Measurements from ENCODE around the gene PRR18.
A peak's percentile ranks its signal among the peaks of the same experiment; 100 is the strongest.
"Not testable (repeated sequence)": the region's sequence is repeated elsewhere in the genome, so short reads cannot be mapped to it uniquely, and the experiment has no call there.

Gene PRR18, protein sequence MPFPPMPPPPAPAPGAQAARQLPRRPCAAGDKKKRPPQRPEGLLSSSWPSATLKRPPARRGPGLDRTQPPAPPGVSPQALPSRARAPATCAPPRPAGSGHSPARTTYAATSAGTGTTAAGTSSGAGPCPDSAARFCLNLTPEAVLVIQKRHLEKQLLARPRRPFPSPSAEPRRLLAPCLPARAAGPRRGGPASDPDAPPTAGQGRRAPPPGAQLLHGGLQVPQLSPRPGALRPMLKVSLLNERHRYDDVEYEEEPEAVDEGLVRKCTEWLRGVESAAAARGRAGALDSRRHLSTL

DNA sequence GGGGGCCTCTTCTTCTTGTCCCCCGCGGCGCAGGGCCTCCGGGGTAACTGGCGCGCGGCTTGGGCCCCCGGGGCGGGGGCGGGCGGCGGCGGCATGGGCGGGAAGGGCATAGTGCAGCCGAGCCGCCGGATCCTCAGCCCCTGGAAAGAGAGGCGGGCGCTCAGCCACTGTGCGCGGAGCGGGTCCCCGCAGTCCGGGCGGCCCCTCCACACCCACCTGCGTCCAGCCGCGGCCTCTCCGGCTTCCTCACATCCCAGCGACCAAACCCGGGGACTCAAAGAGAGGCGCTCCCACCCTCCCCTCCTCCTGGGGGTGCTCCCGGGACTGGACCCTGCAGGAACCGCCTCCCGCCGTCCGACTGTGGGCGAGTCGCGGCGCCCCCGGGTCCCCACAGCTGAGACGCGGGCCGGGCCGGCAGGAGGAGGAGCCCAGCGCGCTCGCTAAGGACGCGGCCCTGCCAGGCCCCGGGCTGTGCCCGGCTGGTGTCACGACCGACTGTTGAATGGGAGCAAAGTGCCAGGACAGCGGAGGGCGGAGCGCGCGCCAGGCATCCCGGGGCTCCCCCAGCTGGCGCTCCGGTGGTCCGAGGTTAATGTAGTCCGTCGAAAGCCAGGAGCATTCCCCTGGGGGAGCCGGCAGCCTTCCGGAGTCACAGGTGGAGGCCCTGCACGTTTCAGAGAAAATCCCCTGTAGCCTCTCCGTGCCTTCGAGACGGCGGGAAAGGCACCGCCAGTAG is at the start of gene PRR18:
Gene PRR18, minus strand, starts transcription at position 360 of the 736 bp plus-strand sequence. Its CDS starts 250 bp downstream, at position 110.
- no peak for DNase-seq

DNA sequence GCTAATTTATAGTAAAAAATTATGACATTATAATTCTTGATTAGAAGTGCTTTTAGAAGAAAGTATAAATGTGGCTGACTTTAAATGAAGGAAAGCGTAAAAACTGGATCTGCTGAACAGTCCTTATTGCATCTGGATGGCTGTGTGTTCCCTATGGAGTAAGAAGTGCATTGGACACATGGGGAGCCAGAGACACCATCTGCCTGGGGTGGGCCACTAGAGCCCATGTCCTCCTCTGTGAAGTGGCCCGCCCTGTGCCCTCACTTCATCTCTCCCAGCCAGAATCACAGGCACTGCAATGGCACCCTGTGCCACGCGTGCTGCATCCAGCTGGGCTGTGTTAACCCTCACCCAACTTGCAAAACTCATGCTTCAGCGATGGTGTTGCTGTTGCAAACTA is 47.4 kb upstream of the PRR18 start:
- DNase-seq: no peak

DNA sequence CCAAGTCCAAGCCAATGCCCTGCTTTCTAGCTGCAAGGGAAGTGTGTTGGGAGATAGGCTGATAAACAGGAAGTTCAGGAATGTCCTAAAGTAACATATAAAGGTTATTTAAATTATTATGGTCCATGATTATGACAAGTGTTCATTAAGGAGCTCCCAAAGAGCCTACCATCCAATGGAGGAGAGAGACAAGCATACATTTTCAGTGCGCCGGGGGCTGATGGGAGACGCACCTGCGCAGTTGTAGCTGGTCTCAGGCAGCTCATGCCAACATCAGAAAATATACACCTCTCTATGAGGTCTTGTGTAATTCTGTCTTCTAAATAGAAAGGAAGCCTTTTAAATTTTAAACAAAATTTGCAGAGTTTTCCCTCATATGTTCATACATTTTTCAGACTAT is 46.8 kb upstream of the PRR18 start:
- no peak for DNase-seq

DNA sequence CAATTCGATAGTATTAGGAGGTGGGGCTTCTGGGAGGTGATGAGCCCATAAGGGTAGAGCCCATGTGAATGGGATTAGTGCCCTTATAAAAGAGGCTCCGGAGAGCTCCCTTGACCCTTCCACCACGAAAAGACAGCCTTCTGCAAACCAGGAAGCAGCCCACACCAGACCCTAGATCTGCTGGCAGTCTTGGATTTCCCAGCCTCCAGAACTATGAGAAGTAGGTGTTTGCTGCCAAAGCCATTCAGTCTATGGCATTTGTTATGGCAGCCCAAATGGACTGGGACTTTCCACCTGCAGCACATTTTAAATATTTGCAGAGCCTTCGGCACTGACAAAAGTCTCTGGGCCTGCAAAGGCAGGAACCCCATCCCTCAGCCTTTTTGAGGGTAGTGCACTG is 46.0 kb upstream of the PRR18 start:
- no peak for DNase-seq

DNA sequence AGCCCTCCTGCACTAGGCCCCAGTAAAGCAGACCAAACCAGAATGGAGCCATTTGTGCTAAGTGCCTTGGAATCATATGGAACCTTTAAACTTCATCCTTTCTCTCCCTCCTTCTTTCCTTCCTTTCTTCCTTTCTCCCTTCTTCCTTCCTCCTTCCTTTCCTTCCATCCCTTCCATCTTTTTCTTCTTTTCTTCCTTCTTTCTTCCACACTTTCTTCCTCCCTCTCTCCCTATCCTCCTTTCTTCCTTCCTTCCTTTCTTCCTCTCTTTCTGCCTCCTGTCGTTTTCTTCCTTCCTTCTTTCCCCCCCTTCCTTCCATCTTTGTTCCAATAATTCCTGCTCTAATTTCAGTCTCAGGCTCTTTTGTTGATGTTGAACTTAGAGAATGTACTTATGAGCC is 45.3 kb upstream of the PRR18 start:
- DNase-seq: no peak

DNA sequence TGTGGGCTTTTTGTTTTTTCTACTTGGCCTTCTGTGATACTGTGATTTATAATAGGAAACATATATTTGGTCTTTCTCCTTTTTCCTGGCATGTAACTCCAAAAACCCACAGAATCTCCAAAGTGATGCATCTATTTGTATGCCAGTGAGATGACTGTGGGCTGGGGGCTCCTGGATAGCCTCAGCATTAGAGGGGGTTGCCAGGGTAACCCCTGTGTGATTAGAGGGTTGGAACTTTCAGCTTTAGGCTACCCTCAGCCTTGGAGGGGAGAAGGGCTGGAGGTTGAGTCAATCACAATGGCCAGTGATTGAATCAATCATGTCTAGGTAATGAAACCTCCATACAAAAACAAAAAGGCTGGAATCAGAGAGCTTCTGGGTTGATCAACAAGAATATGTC is 44.7 kb upstream of the PRR18 start:
- no peak for DNase-seq

DNA sequence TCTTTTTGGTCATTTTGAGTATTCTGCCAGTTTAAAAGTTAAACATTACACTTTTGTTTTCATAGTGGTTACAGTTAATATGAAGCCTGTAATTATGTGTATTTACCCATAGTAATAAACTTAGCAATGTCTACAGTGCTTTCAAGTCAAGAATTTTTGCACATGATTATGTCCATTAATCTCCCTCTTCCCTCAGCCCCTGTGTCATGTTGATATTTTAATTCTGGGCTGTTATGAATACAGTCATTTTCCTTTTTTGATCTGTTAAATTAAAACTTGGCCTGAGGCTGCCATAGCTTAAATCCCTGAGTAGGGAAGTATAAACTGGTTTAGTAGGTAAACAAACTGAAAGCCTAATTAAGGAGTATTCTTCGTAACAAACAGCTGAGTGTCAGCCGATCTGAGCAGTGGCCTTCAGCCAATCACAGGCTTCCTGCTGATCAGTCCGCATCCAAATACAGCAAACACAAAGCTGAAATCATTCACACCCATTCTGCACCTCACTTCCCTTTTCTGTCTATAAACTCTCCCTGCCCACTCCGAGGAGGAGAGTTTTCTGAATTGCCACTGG is 43.6 kb upstream of the PRR18 start:
- DNase-seq: peak; percentile 15 to 36

DNA sequence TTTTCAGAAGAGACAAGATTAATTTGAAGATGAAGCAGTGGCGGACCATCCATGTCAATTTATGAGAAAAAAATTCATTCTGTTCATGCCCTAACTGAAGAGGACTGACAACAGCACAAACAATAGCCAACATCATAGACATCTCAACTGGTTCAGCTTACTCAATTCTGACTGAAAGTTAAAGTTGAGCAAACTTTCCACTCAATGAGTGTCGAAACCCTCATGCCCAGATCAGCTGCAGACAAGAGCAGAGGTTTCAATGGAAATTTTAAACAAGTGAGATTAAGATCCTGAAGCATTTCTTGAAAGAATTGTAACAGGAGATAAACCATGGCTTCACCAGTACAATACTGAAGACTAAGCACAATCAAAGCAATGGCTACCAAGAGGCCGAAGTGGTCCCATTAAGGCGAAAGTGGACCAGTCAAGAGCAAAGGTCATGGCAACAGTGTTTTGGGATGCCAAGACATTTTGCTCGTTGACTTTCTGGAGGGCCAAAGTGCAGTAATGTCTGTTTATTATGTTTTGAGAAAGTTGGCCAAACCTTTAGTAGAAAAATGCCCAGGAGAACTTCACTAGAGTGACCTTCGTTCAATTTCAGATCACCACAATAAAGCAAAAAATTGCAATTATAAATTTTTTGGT is 40.2 kb upstream of the PRR18 start:
- DNase-seq: no peak

DNA sequence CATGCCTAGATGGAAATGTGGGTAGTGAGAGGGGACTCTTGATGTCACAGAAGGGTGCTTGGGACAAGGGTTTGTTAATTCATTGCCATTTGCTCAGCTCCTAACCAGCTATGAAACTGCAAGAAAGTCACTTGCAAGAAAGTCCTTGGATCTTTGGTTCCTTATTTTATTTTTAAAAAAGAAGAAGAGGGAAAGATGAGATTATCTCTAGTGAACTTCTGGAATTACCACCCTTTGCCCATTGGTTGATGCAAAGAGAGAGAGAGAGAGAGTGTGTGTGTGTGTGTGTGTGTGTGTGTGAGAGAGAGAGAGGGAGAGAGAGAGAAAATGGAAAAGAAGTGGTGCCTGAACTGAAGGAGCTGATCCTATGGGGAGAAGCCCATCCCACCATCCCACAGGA is 38.8 kb upstream of the PRR18 start:
- DNase-seq: no peak

DNA sequence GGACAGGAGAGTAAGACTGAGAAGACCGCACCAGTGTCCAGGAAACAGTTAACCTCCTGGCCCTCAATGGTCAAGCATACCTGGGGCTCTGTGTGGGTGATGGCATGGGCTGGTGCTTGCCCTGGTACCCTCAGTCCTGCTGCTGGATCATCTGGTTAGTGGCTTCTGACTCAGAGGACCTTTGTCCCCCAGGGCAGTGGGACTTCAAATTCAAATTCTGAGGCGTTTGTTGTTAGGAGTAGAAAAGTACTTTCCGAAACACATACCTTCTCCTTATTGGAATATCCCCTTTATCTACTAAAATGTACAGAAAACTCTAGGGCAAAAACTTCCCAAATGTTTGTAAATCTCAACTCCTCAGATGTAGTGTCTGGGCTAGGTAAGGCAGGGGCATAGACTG is 38.3 kb upstream of the PRR18 start:
- no peak for DNase-seq

DNA sequence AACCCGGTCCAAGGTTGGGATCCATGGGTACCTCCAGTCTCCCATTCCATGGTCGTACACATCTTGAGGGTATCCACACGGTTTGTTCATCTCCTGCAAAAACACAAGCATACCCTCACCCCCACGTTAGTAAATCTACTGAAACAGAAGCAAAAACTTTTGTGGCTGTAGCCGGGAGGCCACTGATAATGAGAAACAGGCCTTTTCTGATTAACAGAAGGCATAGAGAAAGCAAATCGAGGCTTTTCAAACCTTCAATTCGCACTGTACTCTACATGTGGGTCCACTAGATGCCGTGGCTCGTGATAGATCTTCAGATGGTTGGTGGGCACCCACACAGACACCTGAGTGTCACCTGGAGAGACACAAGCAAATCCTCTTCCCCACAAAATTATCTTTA is 37.5 kb upstream of the PRR18 start:
- not testable (repeated sequence) for DNase-seq

DNA sequence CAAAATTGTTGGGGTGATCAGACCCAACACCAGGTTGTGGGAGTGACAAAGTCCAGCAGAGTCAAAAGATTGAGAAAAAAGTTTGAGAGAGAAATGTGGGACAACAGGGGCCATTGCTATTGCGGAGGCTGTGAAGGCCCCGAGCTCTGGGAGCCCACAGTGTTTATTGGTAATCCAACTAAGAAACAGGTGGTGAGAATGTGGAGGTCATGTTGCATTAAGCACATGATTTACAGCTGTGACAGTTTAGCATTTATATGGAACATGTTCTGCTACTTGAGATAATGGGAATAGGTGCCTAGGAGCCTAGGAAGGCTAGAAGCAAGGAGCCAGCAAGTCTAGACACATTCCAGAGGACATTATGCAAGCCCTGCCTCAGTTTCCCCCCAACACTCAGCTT is 36.7 kb upstream of the PRR18 start:
- DNase-seq: not testable (repeated sequence)

DNA sequence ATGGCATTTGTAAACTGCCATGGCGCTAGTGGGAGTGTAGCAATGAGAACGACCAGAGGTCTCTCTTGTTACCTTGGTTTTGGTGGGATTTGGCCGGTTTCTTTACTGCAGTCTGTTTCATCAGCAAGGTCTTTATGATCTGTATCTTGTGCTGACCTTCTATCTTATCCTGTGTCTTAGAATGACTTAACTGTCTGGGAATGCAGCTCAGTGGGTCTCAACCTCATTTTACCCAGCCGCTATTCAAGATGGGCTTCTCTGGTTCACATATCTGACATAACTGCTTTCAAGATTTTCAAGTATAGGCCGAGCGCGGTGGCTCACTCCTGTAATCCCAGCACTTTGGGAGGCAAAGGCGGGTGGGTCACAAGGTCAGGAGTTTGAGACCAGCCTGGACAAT is 36.0 kb upstream of the PRR18 start:
- DNase-seq: no peak

DNA sequence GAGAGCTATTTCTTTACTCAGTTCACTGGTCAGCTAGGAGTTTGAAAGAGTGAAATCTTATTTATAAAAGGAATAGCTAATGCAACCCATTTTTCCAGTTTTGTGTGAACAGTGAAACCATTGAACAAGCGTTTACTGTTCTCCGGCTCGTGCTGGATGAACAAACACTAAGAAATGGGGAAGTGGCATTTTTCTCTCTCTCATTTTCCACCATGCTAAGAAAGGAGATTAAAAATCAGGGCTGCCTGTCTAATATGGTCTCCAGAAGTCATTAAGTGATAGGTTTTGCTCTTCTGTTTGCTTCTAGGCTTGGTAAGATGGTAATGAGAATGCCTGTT is 34.9 kb upstream of the PRR18 start:
- peak in 1 of 2 donors; percentile 11 for DNase-seq

DNA sequence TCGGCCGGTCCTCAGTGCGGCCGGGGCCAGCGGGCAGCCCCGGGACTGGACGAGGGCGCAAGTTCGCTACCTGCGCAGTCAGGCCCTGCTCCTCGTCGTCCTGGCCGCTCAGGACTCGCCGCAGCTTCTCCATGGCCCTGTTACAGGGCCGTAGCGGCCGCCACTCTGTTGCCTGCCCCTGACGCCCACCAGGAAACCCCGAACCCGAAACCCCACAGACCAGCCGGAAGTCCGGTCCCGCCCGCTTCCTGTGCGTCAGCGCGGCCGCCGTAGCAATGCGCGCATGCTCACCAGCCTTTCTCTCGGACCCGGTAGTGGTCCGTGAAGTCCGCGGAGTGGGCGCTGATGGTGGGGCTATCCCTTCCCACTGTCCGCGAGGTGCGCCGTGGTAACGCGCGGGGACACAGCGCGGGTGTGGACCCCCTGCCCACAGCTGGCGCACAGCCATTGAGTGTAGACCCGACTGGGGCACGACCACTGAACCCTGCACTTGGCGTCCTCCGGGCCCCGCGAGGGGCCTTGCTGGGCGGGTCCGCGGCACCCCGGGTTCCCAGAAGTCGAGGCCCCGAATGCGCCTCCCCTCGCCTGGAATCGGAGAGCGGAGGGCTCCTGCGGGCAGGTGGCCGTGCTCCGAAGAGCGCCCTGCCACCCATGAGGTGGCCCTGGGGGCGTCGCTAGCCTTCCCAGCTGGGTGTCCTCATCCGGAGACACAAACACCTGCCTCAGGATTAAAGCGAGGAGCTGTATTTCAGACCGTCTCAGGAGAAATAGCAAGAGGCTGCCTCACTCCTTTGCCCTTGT is 34.4 kb upstream of the PRR18 start, which contains the start of gene SFT2D1:
Gene SFT2D1, minus strand, starts transcription at position 197 of the 801 bp plus-strand sequence. Its CDS starts 64 bp downstream, at position 133.
- DNase-seq: peak; percentile 84 to 87

DNA sequence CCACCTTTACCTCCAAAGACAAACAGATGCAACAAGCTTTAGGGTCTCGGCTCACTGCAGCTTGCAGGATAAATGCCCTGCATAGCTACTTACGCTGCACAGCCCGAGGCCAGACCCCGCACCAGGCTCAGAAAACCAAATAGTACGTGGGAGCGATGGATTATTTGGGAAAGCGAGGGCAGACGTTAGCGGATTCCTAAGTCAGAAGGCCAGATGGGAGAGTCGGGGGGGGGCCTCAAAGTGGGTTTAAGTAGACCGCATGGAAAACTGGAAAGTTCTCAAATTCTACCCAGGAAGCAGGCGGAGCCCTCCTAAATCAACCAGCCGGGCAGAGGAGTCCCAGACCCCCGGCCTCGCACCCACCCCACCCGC is 33.8 kb upstream of the PRR18 start:
- DNase-seq: peak in 1 of 2 donors; percentile 16

DNA sequence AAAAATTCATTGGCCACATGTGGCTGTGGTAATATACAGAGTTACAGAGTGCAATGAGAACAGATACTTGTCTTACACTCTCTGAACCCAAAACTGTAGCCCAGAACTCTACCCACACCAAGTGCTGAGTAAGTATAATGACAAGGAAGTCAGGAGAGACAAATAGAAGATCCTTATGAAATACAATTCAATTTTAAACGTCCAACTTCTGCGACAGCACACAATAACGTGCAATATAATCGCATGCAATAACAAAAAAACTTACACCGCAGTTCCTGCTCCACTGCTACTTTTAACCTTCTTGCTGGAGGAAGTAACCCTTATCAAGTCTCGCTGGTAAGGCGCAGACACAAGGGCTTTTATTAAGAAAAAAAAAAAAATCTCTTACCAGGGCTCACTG is 33.3 kb upstream of the PRR18 start:
- peak in 1 of 2 donors; percentile 33 for DNase-seq

DNA sequence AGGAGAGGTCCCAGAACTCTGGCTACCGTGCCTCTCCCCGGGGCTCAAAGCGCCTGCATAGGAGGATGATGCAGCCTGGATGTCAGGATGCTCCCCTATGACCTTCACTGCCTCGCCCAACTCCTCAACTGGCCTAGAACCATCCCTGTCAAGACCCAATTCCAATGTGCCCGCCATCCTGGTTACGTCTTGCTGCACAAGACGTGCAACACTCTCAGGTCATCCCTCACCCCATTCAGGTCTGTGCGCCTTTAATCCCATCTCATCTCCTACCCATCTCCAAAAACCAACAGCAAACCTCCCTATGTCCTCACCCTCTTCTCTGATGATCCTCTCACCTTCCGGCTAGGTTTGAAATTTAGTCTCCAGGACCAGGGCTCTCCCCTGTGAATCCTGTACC is 30.7 kb upstream of the PRR18 start:
- DNase-seq: no peak

DNA sequence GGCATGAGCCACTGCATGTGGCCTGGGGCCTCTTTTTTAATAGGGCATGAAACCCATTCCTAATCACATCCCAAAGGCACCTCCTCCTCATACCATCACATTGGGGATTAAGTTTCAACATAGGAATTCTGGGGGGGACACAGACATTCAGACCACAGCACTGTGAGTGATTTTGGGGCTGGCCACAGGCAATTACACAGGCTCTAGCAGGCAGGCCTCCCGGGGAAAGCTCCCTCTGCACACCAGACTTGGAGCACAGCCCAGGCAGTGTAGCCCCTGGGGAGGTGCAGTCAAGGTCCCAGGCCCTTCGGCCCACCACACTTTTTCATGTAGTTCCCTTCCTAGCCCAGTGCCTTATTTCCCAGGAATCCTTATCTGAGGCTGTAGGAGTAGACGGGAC is 28.7 kb upstream of the PRR18 start:
- no peak for DNase-seq

DNA sequence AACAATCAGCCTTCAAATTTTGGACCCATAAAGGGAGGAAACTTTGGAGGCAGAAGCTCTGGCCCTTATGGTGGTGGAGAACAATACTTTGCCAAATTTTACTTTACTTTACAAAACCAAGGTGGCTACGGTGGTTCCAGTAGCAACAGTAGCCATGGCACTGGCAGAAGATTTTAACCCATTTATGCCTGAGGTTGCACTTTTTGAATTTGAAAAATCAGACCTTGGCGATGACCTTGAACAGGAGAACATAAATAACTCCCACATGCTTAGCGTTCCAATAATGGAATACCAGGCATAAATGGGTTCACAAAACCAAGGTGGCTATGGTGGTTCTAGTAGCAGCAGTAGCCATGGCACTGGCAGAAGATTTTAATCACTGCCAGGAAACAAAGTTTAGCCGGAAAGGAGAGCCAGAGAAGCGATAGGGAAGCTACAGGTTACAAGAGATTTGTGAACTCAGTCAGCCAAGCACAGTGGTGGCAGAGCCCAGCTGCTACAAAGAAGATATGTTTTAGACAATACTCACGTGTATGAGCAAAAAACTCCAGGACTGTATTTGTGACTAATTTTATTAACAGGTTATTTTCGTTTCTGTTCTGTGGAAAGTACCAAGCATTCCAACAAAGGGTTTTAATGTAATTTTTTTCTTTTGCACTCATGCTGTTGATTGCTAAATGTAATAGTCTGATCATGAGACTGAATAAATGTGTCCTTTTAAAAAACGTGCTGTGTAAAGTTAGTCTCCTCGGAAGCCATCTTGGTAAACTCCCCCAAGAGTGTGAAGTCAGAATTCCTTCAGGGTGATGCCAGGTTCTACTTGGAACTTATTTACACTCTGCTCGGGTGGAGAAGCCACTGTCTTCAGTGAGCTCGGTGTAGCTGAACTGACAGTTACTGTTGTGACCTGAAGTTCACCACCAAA is 27.4 kb upstream of the PRR18 start:
- no peak for DNase-seq

DNA sequence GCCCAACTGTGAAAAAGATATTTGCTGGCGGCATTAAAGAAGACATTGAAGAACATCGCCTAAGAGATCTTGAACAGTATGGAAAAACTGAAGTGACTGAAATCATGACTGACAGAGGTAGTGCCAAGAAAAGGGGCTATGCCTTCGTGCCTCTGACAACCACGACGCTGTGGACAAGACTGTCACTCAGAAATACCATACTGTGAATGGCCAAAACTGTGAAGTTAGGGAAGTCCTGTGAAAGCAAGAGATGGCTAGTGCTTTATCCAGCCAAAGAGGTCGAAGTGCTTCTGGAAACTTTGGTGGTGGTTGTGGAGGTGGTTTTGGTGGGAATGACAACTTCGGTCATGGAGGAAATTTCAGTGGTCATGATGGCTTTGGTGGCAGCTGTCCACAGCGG is 26.7 kb upstream of the PRR18 start:
- DNase-seq: no peak
